Neural progenitor cell (in vitro differentiated cells): Measurements from ENCODE around the gene RBM45. TPM values are rescaled to one million over a fixed set of nuclear protein-coding genes. Genes with fewer than 3 reads are reported as not detected.
"Not testable (repeated sequence)": the region's sequence is repeated elsewhere in the genome, so short reads cannot be mapped to it uniquely, and the experiment has no call there.

Experiments
- DNase-seq: peaks from one replicate; pipeline ENCODE4 v3.0.0-alpha.2; 2016; ENCODE audit warnings: low spot score
- H2AFZ ChIP-seq: fragments of 200-600 bp; sonication (generic); replicated peaks from 2 replicates; pipeline ENCODE4 v1.6.1; 2016; ENCODE audit warnings: antibody characterized with exemption
- H3F3A ChIP-seq: fragments of 200-600 bp; sonication (generic); 2 replicates; pipeline ENCODE4 v1.6.1; 2016; ENCODE audit warnings: antibody characterized with exemption, low read depth
- H3K27ac ChIP-seq: fragments of 200-600 bp; sonication (generic); 2 replicates; pipeline ENCODE4 v1.5.1; 2016; ENCODE audit warnings: mild to moderate bottlenecking
- H3K27me3 ChIP-seq: fragments of 200-600 bp; sonication (generic); 2 replicates; pipeline ENCODE4 v1.6.1; 2016; ENCODE audit warnings: mild to moderate bottlenecking, moderate library complexity
- H3K36me3 ChIP-seq: fragments of 200-600 bp; sonication (generic); 2 replicates; pipeline ENCODE4 v1.5.1; 2016
- H3K4me1 ChIP-seq: fragments of 200-600 bp; sonication (generic); 2 replicates; pipeline ENCODE4 v1.6.1; 2016; ENCODE audit warnings: mixed run types
- H3K4me2 ChIP-seq: fragments of 200-600 bp; sonication (generic); 2 replicates; pipeline ENCODE4 v1.6.1; 2016
- H3K4me3 ChIP-seq: fragments of 200-600 bp; sonication (generic); 2 replicates; pipeline ENCODE4 v1.5.1; 2016
- H3K79me2 ChIP-seq: fragments of 200-600 bp; sonication (generic); 2 replicates; pipeline ENCODE4 v1.6.1; 2016; ENCODE audit warnings: low read depth
- H3K9ac ChIP-seq: fragments of 200-600 bp; sonication (generic); 2 replicates; pipeline ENCODE4 v1.6.1; 2016
- H3K9me3 ChIP-seq: fragments of 200-600 bp; sonication (generic); 2 replicates; pipeline ENCODE4 v1.5.1; 2016; ENCODE audit warnings: low read depth
- H4K20me1 ChIP-seq: fragments of 200-600 bp; sonication (generic); 2 replicates; pipeline ENCODE4 v1.6.1; 2016; ENCODE audit warnings: low read depth
- H3K27ac Mint-ChIP-seq: 3 replicates; pipeline ENCODE4 v1.8.0; 2021; ENCODE audit warnings: mixed read lengths
- H3K27me3 Mint-ChIP-seq: 2 replicates; pipeline ENCODE4 v1.8.0; 2022; ENCODE audit warnings: low read depth, mild to moderate bottlenecking, inconsistent platforms, moderate library complexity, mixed read lengths; ENCODE audit not compliant: insufficient read depth
- H3K36me3 Mint-ChIP-seq: 3 replicates; pipeline ENCODE4 v1.8.0; 2021; ENCODE audit warnings: mixed read lengths
- H3K4me1 Mint-ChIP-seq: 3 replicates; pipeline ENCODE4 v1.8.0; 2021; ENCODE audit warnings: mixed read lengths
- H3K4me3 Mint-ChIP-seq: 3 replicates; pipeline ENCODE4 v1.8.0; 2021; ENCODE audit warnings: mild to moderate bottlenecking, moderate library complexity, mixed read lengths
- H3K9me3 Mint-ChIP-seq: 3 replicates; pipeline ENCODE4 v1.8.0; 2020; ENCODE audit warnings: mixed read lengths
- CTCF ChIP-seq: fragments of 200-600 bp; sonication (generic); IDR thresholded peaks from 2 replicates; pipeline ENCODE4 v1.5.1; 2017; ENCODE audit warnings: antibody characterized with exemption, mild to moderate bottlenecking
- EZH2 ChIP-seq: fragments of 200-600 bp; sonication (generic); IDR thresholded peaks from 2 replicates; pipeline ENCODE4 v1.6.1; 2017; ENCODE audit warnings: antibody characterized with exemption, mild to moderate bottlenecking, moderate library complexity
- EZH2phosphoT487 ChIP-seq: fragments of 200-600 bp; sonication (generic); IDR thresholded peaks from 2 replicates; pipeline ENCODE4 v1.6.1; 2017; ENCODE audit warnings: antibody characterized with exemption
- total RNA-seq: library from RNA; depleted of rRNA; stranded (reverse); fragments of >200 nt; gene quantifications from 2 replicates; pipeline ENCODE4 v1.2.3, GENCODE V29; 2015; ENCODE audit warnings: low replicate concordance

Gene RBM45
- total RNA-seq, 1 donor from 2014 or later: 23.0 TPM

DNA sequence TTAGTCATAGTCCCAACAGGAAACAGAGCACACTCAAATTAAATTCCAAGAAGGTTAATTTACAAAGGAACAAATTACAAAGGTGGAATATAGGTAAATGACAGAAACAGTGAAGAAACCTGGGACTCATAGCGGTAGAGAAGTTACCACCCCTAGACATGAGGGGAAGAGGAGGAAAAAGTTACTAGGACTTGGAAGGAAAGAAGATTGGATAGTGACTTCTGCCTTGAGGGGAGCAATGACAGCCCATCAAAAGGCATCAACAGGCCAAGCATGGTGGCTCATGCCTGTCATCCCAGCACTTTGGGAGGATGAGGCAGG lies 37.3 kb upstream of the RBM45 start:
- no peaks in the 10 kb centered on the region for H3K36me3 Mint-ChIP-seq
- Histone ChIP-seq H3K4me1 (peaks cover 7% of the 10 kb centered on the region), H3F3A (peaks cover 9% of the 10 kb centered on the region), H3K9me3 (peaks cover 5% of the 10 kb centered on the region), H2AFZ (no peak overlapping the region), H3K27me3 (peaks cover 35% of the 10 kb centered on the region), H3K27ac (no peak overlapping the region), H3K4me2 (no peak overlapping the region), H4K20me1 (no peaks in the 10 kb centered on the region), H3K9ac (no peak overlapping the region), H3K36me3 (no peaks in the 10 kb centered on the region), H3K4me3 (no peak overlapping the region), H3K79me2 (no peaks in the 10 kb centered on the region)
- DNase-seq: no peak
- peaks cover 4% of the 10 kb centered on the region for H3K27me3 Mint-ChIP-seq
- peaks cover 9% of the 10 kb centered on the region for H3K4me1 Mint-ChIP-seq
- no peak overlapping the region for H3K27ac Mint-ChIP-seq
- TF ChIP-seq CTCF: no peak
- no peak for TF ChIP-seq EZH2phosphoT487
- no peak for TF ChIP-seq EZH2
- peaks cover 3% of the 10 kb centered on the region for H3K9me3 Mint-ChIP-seq
- no peak overlapping the region for H3K4me3 Mint-ChIP-seq

DNA sequence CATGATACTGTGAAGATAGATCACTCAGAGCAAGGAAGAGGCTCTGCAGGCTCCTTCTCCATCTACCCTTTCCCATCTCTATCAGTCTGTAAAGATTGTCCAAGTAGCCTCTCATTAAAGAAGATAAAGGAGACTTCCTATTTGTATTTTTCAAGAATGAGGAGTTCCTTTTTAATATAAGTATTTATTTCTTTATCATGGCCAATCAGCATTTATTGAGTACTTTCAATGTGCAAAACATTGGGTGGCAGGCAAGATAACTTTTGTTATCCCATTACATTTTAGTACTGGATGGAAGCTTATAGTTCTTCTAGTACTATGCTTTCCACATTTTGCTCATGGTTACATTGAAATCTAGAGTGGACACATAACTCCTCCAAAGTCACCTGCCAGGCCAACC lies 36.1 kb upstream of the RBM45 start:
- H3K27me3 Mint-ChIP-seq: peaks cover 4% of the 10 kb centered on the region
- H3K9ac ChIP-seq: no peak overlapping the region
- no peaks in the 10 kb centered on the region for H3K36me3 Mint-ChIP-seq
- H3K9me3 Mint-ChIP-seq: peaks cover 7% of the 10 kb centered on the region
- H3K27ac ChIP-seq: no peak overlapping the region
- H3K36me3 ChIP-seq: no peaks in the 10 kb centered on the region
- H3K27me3 ChIP-seq: peaks cover 24% of the 10 kb centered on the region
- H3K4me2 ChIP-seq: no peak overlapping the region
- peaks cover 7% of the 10 kb centered on the region for H3K4me1 ChIP-seq
- peaks cover 9% of the 10 kb centered on the region for H3K4me1 Mint-ChIP-seq
- H4K20me1 ChIP-seq: no peaks in the 10 kb centered on the region
- no peaks in the 10 kb centered on the region for H3K79me2 ChIP-seq
- peaks cover 5% of the 10 kb centered on the region for H3K9me3 ChIP-seq
- no peak overlapping the region for H3K4me3 ChIP-seq
- no peak overlapping the region for H2AFZ ChIP-seq
- no peak for DNase-seq
- no peak overlapping the region for H3K27ac Mint-ChIP-seq
- peaks cover 9% of the 10 kb centered on the region for H3F3A ChIP-seq
- no peak overlapping the region for H3K4me3 Mint-ChIP-seq
- TF ChIP-seq CTCF (no peak), EZH2phosphoT487 (no peak), EZH2 (no peak)

- not testable (repeated sequence) for H3K27me3 Mint-ChIP-seq, H3K9me3 Mint-ChIP-seq
Observed at GRCh38 chr2:178079279-178079678, 33.0 kb upstream of the RBM45 start.

GRCh38 chr2:178082408-178083045 lies 29.7 kb upstream of the RBM45 start:
- H2AFZ ChIP-seq: peak overlapping the region; percentile 24
- no peaks in the 10 kb centered on the region for H3K36me3 ChIP-seq
- Mint-ChIP-seq H3K27me3 (no peaks in the 10 kb centered on the region), H3K9me3 (peaks cover 7% of the 10 kb centered on the region), H3K4me1 (peaks cover 2% of the 10 kb centered on the region), H3K27ac (peak overlapping the region; percentile 53), H3K36me3 (no peaks in the 10 kb centered on the region), H3K4me3 (no peak overlapping the region)
- H3K27me3 ChIP-seq: no peaks in the 10 kb centered on the region
- no peak overlapping the region for H3K4me3 ChIP-seq
- no peaks in the 10 kb centered on the region for H3F3A ChIP-seq
- H3K4me2 ChIP-seq: no peak overlapping the region
- no peak overlapping the region for H3K9ac ChIP-seq
- H4K20me1 ChIP-seq: no peaks in the 10 kb centered on the region
- H3K9me3 ChIP-seq: peaks cover 5% of the 10 kb centered on the region
- no peak for DNase-seq
- no peaks in the 10 kb centered on the region for H3K4me1 ChIP-seq
- no peaks in the 10 kb centered on the region for H3K79me2 ChIP-seq
- TF ChIP-seq EZH2 (no peak), CTCF (no peak), EZH2phosphoT487 (no peak)
- H3K27ac ChIP-seq: no peak overlapping the region

More at GRCh38 chr2:178079279-178079678, 33.0 kb upstream of the RBM45 start:
- not testable (repeated sequence) for H4K20me1 ChIP-seq, H3F3A ChIP-seq, H3K36me3 Mint-ChIP-seq, H3K9ac ChIP-seq, DNase-seq, H2AFZ ChIP-seq, H3K27ac ChIP-seq, H3K9me3 ChIP-seq, H3K27ac Mint-ChIP-seq, H3K4me3 Mint-ChIP-seq, H3K79me2 ChIP-seq, H3K4me2 ChIP-seq, H3K4me1 Mint-ChIP-seq, H3K36me3 ChIP-seq, H3K4me1 ChIP-seq, H3K27me3 ChIP-seq, H3K4me3 ChIP-seq
